ENCODE results near the gene PCOLCE2. TPM values are rescaled to one million over a fixed set of nuclear protein-coding genes. Genes with fewer than 3 reads are reported as not detected.
A peak's percentile ranks its signal among the peaks of the same experiment; 100 is the strongest.

PCOLCE2 gene
- total and polyA plus RNA-seq, 2 experiments from 2014 or later, result 5.4 to 6.5 TPM

DNA sequence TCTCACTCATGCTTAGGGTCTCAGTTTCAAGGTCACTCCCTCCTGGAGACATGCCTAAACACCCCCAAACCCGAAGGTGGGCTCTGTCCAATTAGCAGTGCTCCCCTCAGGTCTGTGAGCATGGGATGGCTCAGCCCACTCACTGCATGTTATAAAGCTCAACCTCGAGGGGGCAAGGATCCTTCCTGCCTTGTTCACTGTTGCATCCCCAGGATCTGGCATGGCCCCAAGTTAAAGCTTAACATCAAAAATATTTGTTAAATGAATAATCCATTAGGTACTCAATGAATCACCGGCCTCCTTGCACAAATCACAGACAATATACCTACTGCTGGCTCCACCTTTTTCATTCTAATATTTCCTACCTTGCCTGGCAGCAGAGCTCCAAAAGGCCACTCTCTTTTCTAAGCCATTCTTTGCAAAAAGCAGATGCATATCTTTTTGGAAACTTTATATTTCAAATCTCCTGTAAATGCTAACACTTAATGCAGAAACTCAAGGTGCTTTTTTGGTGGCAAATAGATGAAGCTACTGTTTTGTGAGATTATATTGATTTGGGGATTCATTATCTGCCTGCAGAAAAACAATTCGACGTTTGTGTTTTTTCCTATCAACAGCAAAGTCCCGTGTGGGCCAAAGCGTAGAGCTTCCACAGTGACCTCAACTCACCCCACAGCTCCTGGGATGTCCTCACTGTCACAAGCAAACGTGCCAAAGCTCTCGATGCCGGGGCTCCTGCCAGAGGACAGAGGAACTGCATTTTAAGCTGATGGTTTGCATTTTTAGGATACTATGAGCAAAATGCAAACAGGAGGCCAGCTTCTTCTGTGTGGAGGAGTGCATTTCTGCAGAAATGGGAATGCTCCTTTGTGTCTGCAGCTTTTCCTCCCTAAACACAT lies 35.4 kb downstream of the PCOLCE2 start:
- no peaks in the 10 kb centered on the region for H3K27me3 ChIP-seq
- no peaks in the 10 kb centered on the region for H3K9me3 ChIP-seq (ENCODE audit: low read depth)
- no peaks in the 10 kb centered on the region for H3K4me1 ChIP-seq (ENCODE audit: low read depth)
- H3K36me3 ChIP-seq, result no peaks in the 10 kb centered on the region
- TF ChIP-seq, protein P1, sequence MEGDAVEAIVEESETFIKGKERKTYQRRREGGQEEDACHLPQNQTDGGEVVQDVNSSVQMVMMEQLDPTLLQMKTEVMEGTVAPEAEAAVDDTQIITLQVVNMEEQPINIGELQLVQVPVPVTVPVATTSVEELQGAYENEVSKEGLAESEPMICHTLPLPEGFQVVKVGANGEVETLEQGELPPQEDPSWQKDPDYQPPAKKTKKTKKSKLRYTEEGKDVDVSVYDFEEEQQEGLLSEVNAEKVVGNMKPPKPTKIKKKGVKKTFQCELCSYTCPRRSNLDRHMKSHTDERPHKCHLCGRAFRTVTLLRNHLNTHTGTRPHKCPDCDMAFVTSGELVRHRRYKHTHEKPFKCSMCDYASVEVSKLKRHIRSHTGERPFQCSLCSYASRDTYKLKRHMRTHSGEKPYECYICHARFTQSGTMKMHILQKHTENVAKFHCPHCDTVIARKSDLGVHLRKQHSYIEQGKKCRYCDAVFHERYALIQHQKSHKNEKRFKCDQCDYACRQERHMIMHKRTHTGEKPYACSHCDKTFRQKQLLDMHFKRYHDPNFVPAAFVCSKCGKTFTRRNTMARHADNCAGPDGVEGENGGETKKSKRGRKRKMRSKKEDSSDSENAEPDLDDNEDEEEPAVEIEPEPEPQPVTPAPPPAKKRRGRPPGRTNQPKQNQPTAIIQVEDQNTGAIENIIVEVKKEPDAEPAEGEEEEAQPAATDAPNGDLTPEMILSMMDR (IDR thresholded peaks at IDR 0.05; ENCODE audit: low read depth, low read length), result no peak
- peak in 1 of 2 donors; percentile 38 for DNase-seq (ENCODE audit: low read depth in 1 of 2, low spot score in 1 of 2)
- H3K4me3 ChIP-seq, result no peak overlapping the region
- H3K27ac ChIP-seq, result no peak overlapping the region

DNA sequence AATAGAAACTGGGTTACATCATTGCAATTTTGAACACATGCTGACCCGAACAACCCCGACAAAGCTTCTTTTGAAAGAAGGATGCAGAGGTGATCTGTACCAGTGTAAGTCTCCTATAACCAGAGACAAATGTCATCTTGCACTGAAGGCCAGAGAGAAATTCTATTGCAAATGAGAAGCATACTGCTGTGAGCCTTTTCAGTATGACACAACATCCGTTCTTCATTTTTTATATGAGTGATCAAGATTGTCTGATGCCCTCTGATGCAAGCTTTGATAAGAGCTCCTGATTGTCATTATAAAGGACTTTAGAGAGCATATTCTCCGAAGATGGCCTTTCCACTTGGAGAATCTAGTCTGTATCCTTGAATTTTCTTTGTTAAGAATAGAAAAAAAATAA lies 36.9 kb downstream of the PCOLCE2 start:
- no peak for DNase-seq (ENCODE audit: low read depth in 1 of 2, low spot score in 1 of 2)
- no peak overlapping the region for H3K4me3 ChIP-seq
- no peaks in the 10 kb centered on the region for H3K9me3 ChIP-seq (ENCODE audit: low read depth)
- no peaks in the 10 kb centered on the region for H3K36me3 ChIP-seq
- no peaks in the 10 kb centered on the region for H3K27me3 ChIP-seq
- H3K4me1 ChIP-seq (ENCODE audit: low read depth), result no peaks in the 10 kb centered on the region
- H3K27ac ChIP-seq, result no peak overlapping the region
- TF ChIP-seq, protein P1 (IDR thresholded peaks at IDR 0.05; ENCODE audit: low read depth, low read length), result no peak

DNA sequence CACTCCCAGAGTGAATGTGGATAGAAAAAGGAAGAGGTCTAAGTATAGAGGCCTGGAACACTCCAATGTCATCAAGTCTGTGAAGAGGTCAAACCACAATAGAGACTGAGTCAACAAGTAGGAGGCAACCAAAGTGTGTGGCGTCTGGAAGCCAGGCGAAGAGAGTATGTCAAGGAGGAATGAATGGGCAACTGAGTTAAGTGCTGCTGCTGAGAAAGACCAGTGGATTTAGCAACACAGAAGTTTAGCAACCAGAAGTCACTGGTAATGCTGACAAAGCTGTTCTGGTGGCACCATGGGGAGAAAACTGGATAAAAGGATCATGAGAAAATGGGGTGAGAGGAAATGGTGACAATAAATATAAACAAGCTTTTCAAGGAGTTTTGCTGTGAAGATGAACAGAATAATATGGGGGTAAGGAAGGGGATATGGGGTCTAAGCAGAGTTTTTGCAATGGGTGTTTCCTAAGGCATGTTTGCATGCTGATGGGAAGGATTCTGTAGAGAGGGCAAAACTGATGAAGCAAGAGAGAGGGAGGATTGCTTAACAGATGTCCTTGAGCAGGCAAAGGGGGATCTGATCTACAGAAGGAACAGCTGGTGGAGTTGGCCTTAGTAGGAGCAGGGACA lies 38.4 kb downstream of the PCOLCE2 start:
- Histone ChIP-seq H3K36me3 (no peaks in the 10 kb centered on the region), H3K4me3 (no peak overlapping the region), H3K4me1 (ENCODE audit: low read depth) (no peaks in the 10 kb centered on the region), H3K27me3 (no peaks in the 10 kb centered on the region), H3K9me3 (ENCODE audit: low read depth) (no peaks in the 10 kb centered on the region), H3K27ac (no peak overlapping the region)
- DNase-seq (ENCODE audit: low read depth in 1 of 2, low spot score in 1 of 2), result peak in 1 of 2 donors; percentile 93
- TF ChIP-seq, protein P1 (IDR thresholded peaks at IDR 0.05; ENCODE audit: low read depth, low read length), result no peak

DNA sequence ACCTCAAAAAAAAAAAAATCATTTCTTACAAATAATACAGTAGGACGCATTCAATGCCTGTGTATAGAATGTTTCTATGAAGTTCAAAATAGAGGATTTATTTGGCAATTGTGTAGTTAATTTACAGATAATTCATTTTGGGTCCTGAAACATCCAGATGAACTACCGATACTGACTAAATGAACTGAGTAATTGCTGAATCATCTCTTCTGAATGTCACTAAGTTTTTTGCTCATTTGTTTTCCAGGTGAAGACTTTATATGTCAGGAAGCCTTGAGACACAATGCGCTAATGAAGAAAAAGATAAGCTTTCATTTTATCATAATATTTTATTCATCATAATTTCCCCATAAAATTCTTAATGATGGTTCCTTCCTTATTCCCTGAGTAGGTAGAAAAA lies 39.7 kb downstream of the PCOLCE2 start:
- H3K4me1 ChIP-seq (ENCODE audit: low read depth), result no peaks in the 10 kb centered on the region

DNA sequence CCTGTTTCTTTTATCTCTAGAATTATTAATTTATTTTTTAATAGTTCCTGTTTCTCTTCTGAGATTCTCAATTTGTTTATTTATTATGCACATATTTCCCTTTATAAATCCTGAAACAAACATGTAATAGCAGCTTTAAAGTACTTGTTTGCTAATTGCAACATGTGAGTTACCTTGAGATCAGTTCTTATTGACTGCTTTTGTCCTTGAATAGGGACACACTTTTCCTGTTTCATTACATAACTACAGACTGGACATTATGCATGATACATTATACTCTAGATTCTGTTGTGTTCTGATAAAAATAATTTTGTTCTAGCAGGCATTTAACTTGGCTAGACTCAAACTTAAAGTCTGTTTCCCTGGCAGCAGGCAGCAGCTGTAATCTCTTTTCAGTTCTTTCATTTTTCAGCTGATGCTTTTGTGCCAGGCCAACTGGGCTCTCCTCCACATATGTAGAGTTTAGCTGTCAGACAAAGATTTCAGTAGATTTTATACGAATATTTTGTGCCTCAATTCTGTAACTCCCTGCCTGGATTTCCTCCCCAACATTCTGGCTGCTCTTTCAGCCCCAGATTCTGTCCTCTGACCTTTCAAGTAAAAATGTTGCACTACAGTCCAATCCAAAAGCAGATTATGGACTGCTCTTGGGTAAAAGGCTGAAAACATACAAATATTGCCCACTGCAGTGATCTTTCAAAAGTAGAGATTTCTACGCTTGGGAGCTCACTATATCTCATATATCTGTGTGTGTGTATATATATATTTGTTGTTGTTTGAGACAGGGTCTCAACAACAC lies 41.9 kb downstream of the PCOLCE2 start:
- TF ChIP-seq, protein P1 (IDR thresholded peaks at IDR 0.05; ENCODE audit: low read depth, low read length), result no peak
- no peaks in the 10 kb centered on the region for H3K9me3 ChIP-seq (ENCODE audit: low read depth)

More for the DNA sequence above, 39.7 kb downstream of the PCOLCE2 start:
- H3K9me3 ChIP-seq (ENCODE audit: low read depth), result no peaks in the 10 kb centered on the region
- H3K27ac ChIP-seq, result no peak overlapping the region
- no peaks in the 10 kb centered on the region for H3K27me3 ChIP-seq
- TF ChIP-seq, protein P1 (IDR thresholded peaks at IDR 0.05; ENCODE audit: low read depth, low read length), result no peak
- DNase-seq (ENCODE audit: low read depth in 1 of 2, low spot score in 1 of 2), result no peak
- H3K4me3 ChIP-seq, result no peak overlapping the region
- H3K36me3 ChIP-seq, result no peaks in the 10 kb centered on the region

More for the DNA sequence above, 41.9 kb downstream of the PCOLCE2 start:
- H3K4me1 ChIP-seq (ENCODE audit: low read depth), result no peaks in the 10 kb centered on the region
- no peak overlapping the region for H3K27ac ChIP-seq
- H3K27me3 ChIP-seq, result no peaks in the 10 kb centered on the region
- no peaks in the 10 kb centered on the region for H3K36me3 ChIP-seq
- no peak overlapping the region for H3K4me3 ChIP-seq
- DNase-seq (ENCODE audit: low read depth in 1 of 2, low spot score in 1 of 2), result peak in 1 of 2 donors; percentile 19
